Large intestine (tissue), 3 donors: ENCODE data around the gene SNX20. TPM values are rescaled to one million over a fixed set of nuclear protein-coding genes. Genes with fewer than 3 reads are reported as not detected.
A peak's percentile ranks its signal among the peaks of the same experiment; 100 is the strongest.

Source experiments
- DNase-seq, 2 donors: peaks; one replicate each; pipeline versions ENCODE4 v3.0.0 to v3.0.0-alpha.2; 2013
- H3K27ac ChIP-seq: one replicate; pipeline ENCODE4 v1.5.1; 2013; ENCODE audit warnings: low read length
- H3K27me3 ChIP-seq: 2 replicates; pipeline ENCODE4 v1.6.1; 2013; ENCODE audit warnings: low read length; ENCODE audit not compliant: control insufficient read depth, insufficient read depth
- H3K36me3 ChIP-seq: 2 replicates; pipeline ENCODE4 v1.6.1; 2013; ENCODE audit warnings: low read length; ENCODE audit not compliant: control insufficient read depth, insufficient read depth
- H3K4me1 ChIP-seq: one replicate; pipeline ENCODE4 v1.6.1; 2013; ENCODE audit warnings: low read length; ENCODE audit not compliant: control insufficient read depth, insufficient read depth
- H3K4me3 ChIP-seq: one replicate; pipeline ENCODE4 v1.5.1; 2013; ENCODE audit warnings: low read length
- H3K9me3 ChIP-seq: one replicate; pipeline ENCODE4 v1.6.1; 2013; ENCODE audit warnings: mild to moderate bottlenecking, low read depth, low read length, moderate library complexity; ENCODE audit not compliant: control insufficient read depth
- WGBS: methylation state at CpG from one replicate; pipeline ENCODE4 v1.1.5; 2013; ENCODE audit warnings: low lambda C conversion rate; ENCODE audit not compliant: insufficient coverage; 5-methylcytosine and 5-hydroxymethylcytosine counted together
- polyA plus RNA-seq: library from polyadenylated mRNA; unstranded; fragments of 120-200 nt; gene quantifications from one replicate; pipeline ENCODE4 v1.2.1, GENCODE V29; 2013

The SNX20 gene
- polyA plus RNA-seq, 1 donor: 2.1 TPM

DNA sequence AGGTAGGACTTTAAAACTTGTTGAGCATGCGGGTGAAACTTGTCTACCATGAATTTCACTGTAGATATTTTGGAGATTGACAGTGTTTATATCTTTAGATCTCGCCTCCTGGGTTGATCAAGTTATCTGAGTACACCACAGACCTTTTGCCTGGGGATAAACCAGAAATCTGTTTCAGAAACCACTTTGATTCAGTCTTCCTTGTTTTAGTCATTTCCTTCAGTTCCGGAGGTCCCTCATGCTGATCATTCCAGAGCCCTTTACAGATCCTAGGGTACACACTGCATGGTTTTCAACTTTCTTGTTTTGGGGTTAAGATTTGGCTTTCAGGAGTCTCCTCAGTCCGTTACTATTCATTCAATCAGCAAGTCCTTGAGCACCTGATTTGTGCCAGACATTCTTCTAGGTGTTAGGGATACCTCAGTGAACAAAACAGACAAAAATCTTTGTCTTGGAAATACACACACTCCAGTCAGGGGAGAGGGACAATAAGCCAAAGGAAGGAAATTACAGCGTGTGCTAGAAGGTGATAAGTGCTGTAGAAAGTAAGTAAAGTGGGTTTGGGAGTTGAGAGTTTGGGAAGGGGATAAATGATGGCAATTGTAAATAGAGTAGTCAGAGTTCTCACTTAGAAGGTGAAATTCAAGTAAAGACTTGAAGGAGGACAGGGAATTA, 24.5 kb upstream of the SNX20 start:
- Histone ChIP-seq H3K4me1 (no peaks in the 10 kb centered on the region), H3K36me3 (no peaks in the 10 kb centered on the region), H3K27me3 (no peaks in the 10 kb centered on the region), H3K9me3 (no peaks in the 10 kb centered on the region), H3K27ac (no peak overlapping the region), H3K4me3 (no peak overlapping the region)
- DNase-seq: no peak
- WGBS: 100% methylated on average over 1 of the region's 5 CpGs

GRCh38 chr16:50704245-50704644, 23.1 kb upstream of the SNX20 start:
- 80% methylated on average over 1 of the region's 1 CpG for WGBS
- Histone ChIP-seq H3K27me3 (no peaks in the 10 kb centered on the region), H3K4me3 (no peak overlapping the region), H3K36me3 (no peaks in the 10 kb centered on the region), H3K4me1 (no peaks in the 10 kb centered on the region), H3K9me3 (no peaks in the 10 kb centered on the region), H3K27ac (no peak overlapping the region)
- no peak for DNase-seq

GRCh38 chr16:50702725-50703124, 21.6 kb upstream of the SNX20 start:
- no peak overlapping the region for H3K4me3 ChIP-seq

GRCh38 chr16:50699326-50700159, 18.4 kb upstream of the SNX20 start:
- no peak overlapping the region for H3K4me3 ChIP-seq
- H3K4me1 ChIP-seq: peaks cover 13% of the 10 kb centered on the region
- H3K9me3 ChIP-seq: no peaks in the 10 kb centered on the region
- no peaks in the 10 kb centered on the region for H3K36me3 ChIP-seq
- no peaks in the 10 kb centered on the region for H3K27me3 ChIP-seq
- WGBS: no CpG with 5 or more reads among the region's 19 CpGs
- no peak overlapping the region for H3K27ac ChIP-seq
- DNase-seq: no peak

More at GRCh38 chr16:50702725-50703124, 21.6 kb upstream of the SNX20 start:
- no peak overlapping the region for H3K27ac ChIP-seq
- no peaks in the 10 kb centered on the region for H3K9me3 ChIP-seq
- no peaks in the 10 kb centered on the region for H3K4me1 ChIP-seq
- no peak for DNase-seq
- no CpG with 5 or more reads among the region's 3 CpGs for WGBS
- no peaks in the 10 kb centered on the region for H3K27me3 ChIP-seq
- no peaks in the 10 kb centered on the region for H3K36me3 ChIP-seq

DNA sequence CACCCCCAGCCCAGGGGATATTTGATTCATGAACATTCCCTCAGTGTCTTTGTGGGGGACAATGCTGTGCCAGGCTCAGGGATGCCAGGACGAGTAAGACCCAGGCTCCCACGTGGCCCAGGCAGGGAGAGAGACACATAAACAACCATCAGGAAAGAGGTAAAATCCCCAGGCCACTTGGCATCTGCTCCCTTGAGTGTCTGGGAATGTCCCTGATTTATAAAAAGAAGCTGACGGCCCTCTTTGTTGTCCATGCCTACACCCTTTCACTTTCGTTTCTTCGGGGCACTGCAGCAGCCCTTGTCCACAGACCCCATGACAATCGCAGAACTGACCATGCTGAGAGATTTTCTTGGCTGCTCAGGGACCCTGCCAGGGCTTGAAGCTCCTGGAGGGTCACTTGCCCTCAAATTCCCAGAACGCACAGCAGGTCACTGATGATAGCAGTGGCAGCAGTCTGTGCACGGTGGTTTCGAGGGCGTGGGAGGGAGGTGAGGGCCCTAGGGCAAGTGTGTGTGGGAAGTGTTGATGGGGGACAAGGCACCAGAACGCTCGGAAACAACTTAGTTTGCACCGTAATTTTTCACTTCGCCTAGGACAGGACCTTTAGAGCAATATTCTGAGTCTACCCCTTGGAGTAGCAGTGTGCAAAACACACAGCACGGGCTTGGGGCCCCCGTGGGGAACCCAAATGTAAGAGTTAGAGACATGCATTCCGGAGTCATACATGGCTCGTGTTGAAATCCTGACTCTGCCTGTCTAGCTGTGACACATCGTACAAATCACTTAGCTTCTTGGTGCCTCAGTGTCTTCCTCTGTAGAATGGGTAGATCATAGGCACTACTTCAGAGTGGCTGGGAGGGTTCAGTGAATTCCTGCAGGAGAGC, 17.0 kb upstream of the SNX20 start:
- Histone ChIP-seq H3K36me3 (no peaks in the 10 kb centered on the region), H3K4me1 (peaks cover 13% of the 10 kb centered on the region), H3K27ac (no peak overlapping the region), H3K4me3 (no peak overlapping the region), H3K9me3 (no peaks in the 10 kb centered on the region), H3K27me3 (peaks cover 6% of the 10 kb centered on the region)
- 90% methylated on average over 2 of the region's 19 CpGs for WGBS
- peak in 1 of 2 donors; percentile 53 for DNase-seq

GRCh38 chr16:50697421-50697715, 16.3 kb upstream of the SNX20 start:
- Histone ChIP-seq H3K36me3 (no peaks in the 10 kb centered on the region), H3K4me3 (no peak overlapping the region), H3K9me3 (peaks cover 5% of the 10 kb centered on the region), H3K4me1 (peaks cover 13% of the 10 kb centered on the region), H3K27me3 (peaks cover 8% of the 10 kb centered on the region), H3K27ac (no peak overlapping the region)
- WGBS: no CpG with 5 or more reads among the region's 5 CpGs
- DNase-seq: no peak

- DNase-seq: peak; percentile 68 to 88
These were observed 15.7 kb upstream of the SNX20 start for GRCh38 chr16:50696575-50697420.

DNA sequence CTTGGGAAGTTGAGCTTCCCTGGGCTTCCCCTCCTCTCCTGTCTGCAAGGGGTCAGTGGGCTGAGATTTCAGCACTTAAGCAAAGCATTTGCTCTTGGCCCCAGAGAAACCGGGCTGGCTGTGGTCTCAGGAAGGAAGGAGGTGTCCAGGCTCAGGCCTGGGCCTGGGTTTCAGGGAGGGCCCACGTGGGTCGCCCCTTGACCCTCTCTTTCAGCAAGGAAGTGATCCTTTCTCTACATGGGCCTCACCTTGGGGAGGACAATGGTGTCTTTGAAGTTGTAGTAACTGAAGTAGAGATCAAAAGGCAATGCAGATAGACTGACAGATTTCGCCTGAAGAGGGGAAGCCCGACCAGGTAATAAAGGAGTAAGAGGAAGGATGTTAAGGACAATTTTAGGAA, 15.0 kb upstream of the SNX20 start:
- Histone ChIP-seq H3K27me3 (peaks cover 8% of the 10 kb centered on the region), H3K9me3 (peaks cover 5% of the 10 kb centered on the region), H3K4me1 (peaks cover 13% of the 10 kb centered on the region), H3K4me3 (no peak overlapping the region), H3K27ac (no peak overlapping the region), H3K36me3 (no peaks in the 10 kb centered on the region)
- no CpG with 5 or more reads among the region's 5 CpGs for WGBS
- peak in 1 of 2 donors; percentile 47 for DNase-seq

More at GRCh38 chr16:50696575-50697420, 15.7 kb upstream of the SNX20 start:
- Histone ChIP-seq H3K4me3 (no peak overlapping the region), H3K9me3 (peaks cover 5% of the 10 kb centered on the region), H3K4me1 (peaks cover 13% of the 10 kb centered on the region), H3K36me3 (no peaks in the 10 kb centered on the region), H3K27ac (no peak overlapping the region), H3K27me3 (peaks cover 8% of the 10 kb centered on the region)
- no CpG with 5 or more reads among the region's 15 CpGs for WGBS

DNA sequence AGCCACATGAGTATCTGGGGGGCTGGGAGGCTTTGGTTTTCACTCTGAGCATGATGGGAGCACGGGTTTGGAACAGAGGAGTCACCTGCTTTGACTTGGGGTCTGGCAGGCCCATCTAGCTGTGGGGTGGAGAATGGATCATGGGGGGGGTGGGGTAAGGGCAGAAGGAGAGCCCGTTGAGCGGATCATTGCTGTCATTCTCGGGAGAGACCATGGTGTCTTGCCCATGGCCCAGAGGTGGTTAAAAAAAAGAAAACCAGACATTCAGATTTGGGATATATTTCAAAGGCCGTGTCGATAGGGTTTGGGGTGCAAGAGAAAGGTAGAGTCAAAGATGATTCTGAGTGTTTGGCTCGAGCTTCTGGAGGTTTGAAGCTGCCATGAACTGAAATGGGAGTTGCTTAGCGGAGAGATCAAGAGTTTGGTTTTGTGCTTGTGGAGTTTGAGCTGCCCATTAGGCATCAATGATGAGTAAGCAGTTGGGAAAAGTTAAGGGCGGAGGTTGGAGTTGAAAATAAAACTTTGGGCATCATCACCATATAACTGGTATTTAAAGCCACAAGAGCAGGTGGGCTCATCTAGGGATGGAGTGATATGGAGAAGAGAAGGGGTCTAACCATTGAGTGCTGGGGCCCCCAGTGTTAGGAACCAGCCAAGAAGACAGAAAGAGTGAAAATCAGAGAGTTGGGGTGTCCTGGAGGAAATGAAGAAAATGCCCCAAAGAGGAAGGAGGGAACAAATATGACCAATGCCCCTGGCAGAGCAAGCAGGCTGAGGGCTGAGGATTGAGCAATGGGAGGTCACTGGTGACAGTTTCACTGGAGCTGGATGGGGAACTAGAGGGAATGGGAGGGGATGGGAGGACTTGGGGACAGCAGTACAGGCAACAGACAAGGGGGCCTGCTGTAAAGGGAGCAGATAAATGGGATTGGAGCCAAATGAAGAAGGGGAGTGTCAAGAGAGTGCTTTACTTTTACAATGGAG, 14.2 kb upstream of the SNX20 start:
- H3K36me3 ChIP-seq: no peaks in the 10 kb centered on the region
- peak in 1 of 2 donors; percentile 22 for DNase-seq
- no peak overlapping the region for H3K27ac ChIP-seq
- no peak overlapping the region for H3K4me3 ChIP-seq
- H3K4me1 ChIP-seq: peaks cover 13% of the 10 kb centered on the region
- H3K27me3 ChIP-seq: peaks cover 8% of the 10 kb centered on the region
- peaks cover 5% of the 10 kb centered on the region for H3K9me3 ChIP-seq
- WGBS: 95% methylated on average over 3 of the region's 9 CpGs
